Measurements from ENCODE around the gene RNF220. TPM values are rescaled to one million over a fixed set of nuclear protein-coding genes. Genes with fewer than 3 reads are reported as not detected.
A peak's percentile ranks its signal among the peaks of the same experiment; 100 is the strongest.

The RNF220 gene
- total and polyA plus RNA-seq, 2 experiments from 2014 or later = 47.4 to 123 TPM

- peak; percentile 95 for DNase-seq
- Histone ChIP-seq H3K27me3 (replicated peaks; ENCODE audit: insufficient read depth) (no peaks in the 10 kb centered on the region), H4K20me1 (ENCODE audit: insufficient read depth) (no peaks in the 10 kb centered on the region), H3K9me3 (ENCODE audit: low read depth) (no peaks in the 10 kb centered on the region), H3K4me1 (ENCODE audit: insufficient read depth) (peaks cover 37% of the 10 kb centered on the region), H3K9ac (peak overlapping the region; percentile 88), H3K79me2 (ENCODE audit: insufficient read depth) (peaks cover 24% of the 10 kb centered on the region), H2AFZ (peak overlapping the region; percentile 84), H3K27ac (peak overlapping the region; percentile 92), H3K36me3 (ENCODE audit: low read depth) (no peaks in the 10 kb centered on the region), H3F3A (ENCODE audit: insufficient read depth) (peaks cover 42% of the 10 kb centered on the region), H3K4me3 (peak overlapping the region; percentile 78), H3K4me2 (ENCODE audit: unreplicated experiment) (peak overlapping the region; percentile 89), H3K9me2 (ENCODE audit: insufficient read depth) (no peaks in the 10 kb centered on the region)
- TF ChIP-seq EZH2 (IDR thresholded peaks at IDR 0.05; ENCODE audit: insufficient read depth, poor library complexity, severe bottlenecking) (no peak), EZH2phosphoT487 (IDR thresholded peaks at IDR 0.05; ENCODE audit: insufficient read depth, low read depth) (no peak)
- 2 to 4% methylated on average over 47 to 88 of the region's 88 CpGs for WGBS, 2 experiments (ENCODE audit: low coverage in 1 of 2, low lambda C conversion rate in 2 of 2, missing lambda C conversion rate in 2 of 2)
- in situ Hi-C loops (cut with MboI) = no loop called here
Observed at GRCh38 chr1:44631647-44632539, 226.8 kb downstream of the RNF220 start.

- peak; percentile 57 for DNase-seq
- H3F3A ChIP-seq (ENCODE audit: insufficient read depth) = peaks cover 38% of the 10 kb centered on the region
- in situ Hi-C loops (cut with MboI) = no loop called here
- no peaks in the 10 kb centered on the region for H3K9me2 ChIP-seq (ENCODE audit: insufficient read depth)
- no peaks in the 10 kb centered on the region for H4K20me1 ChIP-seq (ENCODE audit: insufficient read depth)
- peaks cover 24% of the 10 kb centered on the region for H3K79me2 ChIP-seq (ENCODE audit: insufficient read depth)
- no peak for TF ChIP-seq EZH2 (IDR thresholded peaks at IDR 0.05; ENCODE audit: insufficient read depth, poor library complexity, severe bottlenecking)
- no peak for TF ChIP-seq EZH2phosphoT487 (IDR thresholded peaks at IDR 0.05; ENCODE audit: insufficient read depth, low read depth)
- peak overlapping the region; percentile 89 for H3K4me2 ChIP-seq (ENCODE audit: unreplicated experiment)
- no peaks in the 10 kb centered on the region for H3K9me3 ChIP-seq (ENCODE audit: low read depth)
- peak overlapping the region; percentile 71 for H2AFZ ChIP-seq
- no peaks in the 10 kb centered on the region for H3K36me3 ChIP-seq (ENCODE audit: low read depth)
- H3K4me1 ChIP-seq (ENCODE audit: insufficient read depth) = peaks cover 37% of the 10 kb centered on the region
- peak overlapping the region; percentile 78 for H3K4me3 ChIP-seq
- peak overlapping the region; percentile 92 for H3K27ac ChIP-seq
- no peaks in the 10 kb centered on the region for H3K27me3 ChIP-seq (replicated peaks; ENCODE audit: insufficient read depth)
- WGBS, 2 experiments (ENCODE audit: low coverage in 1 of 2, low lambda C conversion rate in 2 of 2, missing lambda C conversion rate in 2 of 2) = 9 to 11% methylated on average over 9 of the region's 9 CpGs
- H3K9ac ChIP-seq = peak overlapping the region; percentile 88
Observed at GRCh38 chr1:44632598-44632997, 227.5 kb downstream of the RNF220 start.

DNA sequence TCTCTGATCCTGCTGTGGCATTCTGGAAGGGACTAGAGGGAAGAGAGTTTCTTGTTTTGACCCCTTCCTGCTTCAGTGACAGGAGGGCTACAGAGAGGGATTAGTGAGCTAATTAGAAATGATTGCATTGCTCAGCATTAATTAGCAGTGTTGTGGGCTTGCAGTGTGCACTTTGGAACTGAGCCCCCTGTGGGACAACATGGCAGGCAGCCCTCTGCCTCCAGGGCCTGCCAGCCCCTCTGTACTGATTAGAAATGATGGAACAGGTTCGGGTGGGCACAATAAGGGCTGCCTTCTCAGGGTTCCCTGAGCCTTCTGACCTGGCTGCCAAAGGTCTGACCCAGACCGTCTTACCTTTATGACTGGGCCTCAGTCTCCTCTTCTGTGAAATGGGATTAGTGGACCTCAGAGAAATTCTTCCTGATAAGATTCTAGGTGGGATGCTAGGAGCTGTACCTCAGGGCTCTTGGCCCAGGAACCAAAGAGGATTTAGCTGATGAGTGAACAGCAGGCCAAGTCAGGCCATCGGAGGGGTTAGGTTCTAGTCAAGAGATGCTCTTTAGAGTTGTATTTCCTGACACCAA is 229.6 kb downstream of the RNF220 start:
- Histone ChIP-seq H3K27me3 (replicated peaks; ENCODE audit: insufficient read depth) (no peaks in the 10 kb centered on the region), H3F3A (ENCODE audit: insufficient read depth) (peaks cover 18% of the 10 kb centered on the region), H2AFZ (no peak overlapping the region), H3K27ac (no peak overlapping the region), H4K20me1 (ENCODE audit: insufficient read depth) (no peaks in the 10 kb centered on the region), H3K36me3 (ENCODE audit: low read depth) (no peaks in the 10 kb centered on the region; the same call in 1 of the 2 replicates), H3K9me3 (ENCODE audit: low read depth) (no peaks in the 10 kb centered on the region), H3K9ac (no peak overlapping the region), H3K4me2 (ENCODE audit: unreplicated experiment) (no peak overlapping the region), H3K9me2 (ENCODE audit: insufficient read depth) (no peaks in the 10 kb centered on the region), H3K4me1 (ENCODE audit: insufficient read depth) (peaks cover 22% of the 10 kb centered on the region), H3K79me2 (ENCODE audit: insufficient read depth) (peaks cover 24% of the 10 kb centered on the region), H3K4me3 (no peak overlapping the region)
- DNase-seq = no peak
- no peak for TF ChIP-seq EZH2 (IDR thresholded peaks at IDR 0.05; ENCODE audit: insufficient read depth, poor library complexity, severe bottlenecking)
- TF ChIP-seq EZH2phosphoT487 (IDR thresholded peaks at IDR 0.05; ENCODE audit: insufficient read depth, low read depth) = no peak
- WGBS, 2 experiments (ENCODE audit: low coverage in 1 of 2, low lambda C conversion rate in 2 of 2, missing lambda C conversion rate in 2 of 2) = 93 to 98% methylated on average over 3 of the region's 3 CpGs
- in situ Hi-C loops (cut with MboI) = no loop called here

GRCh38 chr1:44635439-44635838 is 230.4 kb downstream of the RNF220 start:
- WGBS, 2 experiments (ENCODE audit: low coverage in 1 of 2, low lambda C conversion rate in 2 of 2, missing lambda C conversion rate in 2 of 2) = 93% methylated on average over 9 of the region's 9 CpGs
- no peak overlapping the region for H3K27ac ChIP-seq
- no peak overlapping the region for H2AFZ ChIP-seq
- peaks cover 24% of the 10 kb centered on the region for H3K79me2 ChIP-seq (ENCODE audit: insufficient read depth)
- peaks cover 11% of the 10 kb centered on the region for H3F3A ChIP-seq (ENCODE audit: insufficient read depth)
- no peaks in the 10 kb centered on the region; the same call in 1 of the 2 replicates for H3K36me3 ChIP-seq (ENCODE audit: low read depth)
- no peak for DNase-seq
- no peaks in the 10 kb centered on the region for H3K9me3 ChIP-seq (ENCODE audit: low read depth)
- in situ Hi-C loops (cut with MboI) = no loop called here
- H3K9me2 ChIP-seq (ENCODE audit: insufficient read depth) = no peaks in the 10 kb centered on the region
- H3K4me3 ChIP-seq = no peak overlapping the region
- no peaks in the 10 kb centered on the region for H4K20me1 ChIP-seq (ENCODE audit: insufficient read depth)
- H3K9ac ChIP-seq = no peak overlapping the region
- TF ChIP-seq EZH2phosphoT487 (IDR thresholded peaks at IDR 0.05; ENCODE audit: insufficient read depth, low read depth) = no peak
- TF ChIP-seq EZH2 (IDR thresholded peaks at IDR 0.05; ENCODE audit: insufficient read depth, poor library complexity, severe bottlenecking) = no peak
- no peaks in the 10 kb centered on the region for H3K27me3 ChIP-seq (replicated peaks; ENCODE audit: insufficient read depth)
- H3K4me2 ChIP-seq (ENCODE audit: unreplicated experiment) = no peak overlapping the region
- peaks cover 17% of the 10 kb centered on the region for H3K4me1 ChIP-seq (ENCODE audit: insufficient read depth)
